ENCODE results near the gene PLXND1.

PLXND1 gene

GRCh38 chr3:129506231-129506742, 100.2 kb downstream of the PLXND1 start:
- Histone ChIP-seq H3K4me1 (ENCODE audit: insufficient read depth, low read length) (no peaks in the 10 kb centered on the region), H3K4me3 (ENCODE audit: low read length) (no peak overlapping the region), H3K27me3 (ENCODE audit: insufficient read depth, low read length) (no peaks in the 10 kb centered on the region), H3K27ac (ENCODE audit: low read depth, low read length) (no peak overlapping the region), H3K9ac (ENCODE audit: low read depth, low read length) (no peak overlapping the region), H3K36me3 (ENCODE audit: insufficient read depth, low read length) (peaks cover 53% of the 10 kb centered on the region), H3K9me3 (ENCODE audit: insufficient read depth, low read depth, low read length) (no peaks in the 10 kb centered on the region)
- WGBS = 95% methylated on average over 9 of the region's 9 CpGs

DNA sequence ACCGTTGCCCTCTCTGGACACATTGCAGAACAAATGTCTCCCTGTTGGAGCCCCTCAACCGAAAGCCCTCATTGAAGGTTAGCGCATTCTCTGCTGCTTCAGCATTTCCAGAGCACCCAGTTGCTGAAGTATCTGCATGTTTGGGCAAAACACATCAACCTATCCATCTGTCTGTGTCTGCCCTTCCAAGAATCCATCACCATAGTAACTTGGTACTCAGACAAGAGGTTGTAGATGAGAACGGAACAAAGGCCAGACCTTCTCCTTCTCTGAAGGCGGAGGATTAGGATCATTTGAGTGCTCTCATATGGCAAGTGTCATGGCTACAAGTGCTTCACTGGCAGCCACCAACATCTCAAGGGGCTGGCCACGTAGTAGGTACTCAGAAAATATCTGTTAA, 101.1 kb downstream of the PLXND1 start:
- H3K36me3 ChIP-seq (ENCODE audit: insufficient read depth, low read length) = peaks cover 59% of the 10 kb centered on the region
- H3K4me1 ChIP-seq (ENCODE audit: insufficient read depth, low read length) = no peaks in the 10 kb centered on the region
- 98% methylated on average over 6 of the region's 6 CpGs for WGBS
- H3K9me3 ChIP-seq (ENCODE audit: insufficient read depth, low read depth, low read length) = no peaks in the 10 kb centered on the region
- H3K27me3 ChIP-seq (ENCODE audit: insufficient read depth, low read length) = no peaks in the 10 kb centered on the region
- H3K4me3 ChIP-seq (ENCODE audit: low read length) = no peak overlapping the region
- H3K9ac ChIP-seq (ENCODE audit: low read depth, low read length) = no peak overlapping the region
- H3K27ac ChIP-seq (ENCODE audit: low read depth, low read length) = no peak overlapping the region
